ENCODE data around the gene HNF1A. TPM values are rescaled to one million over a fixed set of nuclear protein-coding genes. Genes with fewer than 3 reads are reported as not detected.

The HNF1A gene
- total RNA-seq, 1 donor from 2014 or later, result 15.1 TPM

- Mint-ChIP-seq H3K9me3 (ENCODE audit: low read depth) (no peaks in the 10 kb centered on the region), H3K4me3 (ENCODE audit: low read depth) (no peak overlapping the region), H3K27me3 (peaks cover 6% of the 10 kb centered on the region), H3K4me1 (ENCODE audit: low read depth) (peaks cover 6% of the 10 kb centered on the region), H3K36me3 (ENCODE audit: insufficient read depth) (no peaks in the 10 kb centered on the region), H3K27ac (peak overlapping the region; percentile 15)
- no peak for DNase-seq (ENCODE audit: low spot score, unreplicated experiment)
- no peak for TF ChIP-seq CTCF (IDR thresholded peaks at IDR 0.05; ENCODE audit: unreplicated experiment)
Observed at GRCh38 chr12:121022713-121023112, 44.4 kb downstream of the HNF1A start.

- H3K27me3 Mint-ChIP-seq, result peaks cover 9% of the 10 kb centered on the region
- no peak overlapping the region for H3K27ac Mint-ChIP-seq
- no peak for DNase-seq (ENCODE audit: low spot score, unreplicated experiment)
- no peak for TF ChIP-seq CTCF (IDR thresholded peaks at IDR 0.05; ENCODE audit: unreplicated experiment)
- H3K4me3 Mint-ChIP-seq (ENCODE audit: low read depth), result no peak overlapping the region
- no peaks in the 10 kb centered on the region for H3K36me3 Mint-ChIP-seq (ENCODE audit: insufficient read depth)
- peaks cover 6% of the 10 kb centered on the region for H3K4me1 Mint-ChIP-seq (ENCODE audit: low read depth)
- no peaks in the 10 kb centered on the region for H3K9me3 Mint-ChIP-seq (ENCODE audit: low read depth)
Observed at GRCh38 chr12:121023799-121024198, 45.5 kb downstream of the HNF1A start.

GRCh38 chr12:121025442-121026226 is 47.3 kb downstream of the HNF1A start:
- peak overlapping the region; percentile 62 for H3K27ac Mint-ChIP-seq
- no peak for TF ChIP-seq CTCF (IDR thresholded peaks at IDR 0.05; ENCODE audit: unreplicated experiment)
- no peaks in the 10 kb centered on the region for H3K36me3 Mint-ChIP-seq (ENCODE audit: insufficient read depth)
- no peaks in the 10 kb centered on the region for H3K9me3 Mint-ChIP-seq (ENCODE audit: low read depth)
- peaks cover 9% of the 10 kb centered on the region for H3K27me3 Mint-ChIP-seq
- DNase-seq (ENCODE audit: low spot score, unreplicated experiment), result no peak
- no peak overlapping the region for H3K4me3 Mint-ChIP-seq (ENCODE audit: low read depth)
- peaks cover 6% of the 10 kb centered on the region for H3K4me1 Mint-ChIP-seq (ENCODE audit: low read depth)

- DNase-seq (ENCODE audit: low spot score, unreplicated experiment), result no peak
- TF ChIP-seq CTCF (IDR thresholded peaks at IDR 0.05; ENCODE audit: unreplicated experiment), result peak; percentile 34
- no peak overlapping the region for H3K27ac Mint-ChIP-seq
Observed at GRCh38 chr12:121026274-121027045, 48.1 kb downstream of the HNF1A start.

GRCh38 chr12:121030576-121031212 is 52.4 kb downstream of the HNF1A start:
- peaks cover 6% of the 10 kb centered on the region for H3K4me1 Mint-ChIP-seq (ENCODE audit: low read depth)
- no peak for DNase-seq (ENCODE audit: low spot score, unreplicated experiment)
- H3K36me3 Mint-ChIP-seq (ENCODE audit: insufficient read depth), result no peaks in the 10 kb centered on the region
- no peaks in the 10 kb centered on the region for H3K9me3 Mint-ChIP-seq (ENCODE audit: low read depth)
- H3K27me3 Mint-ChIP-seq, result peaks cover 18% of the 10 kb centered on the region
- TF ChIP-seq CTCF (IDR thresholded peaks at IDR 0.05; ENCODE audit: unreplicated experiment), result no peak
- H3K27ac Mint-ChIP-seq, result no peak overlapping the region
- no peak overlapping the region for H3K4me3 Mint-ChIP-seq (ENCODE audit: low read depth)

More at GRCh38 chr12:121026274-121027045, 48.1 kb downstream of the HNF1A start:
- H3K27me3 Mint-ChIP-seq, result peaks cover 10% of the 10 kb centered on the region
- H3K4me1 Mint-ChIP-seq (ENCODE audit: low read depth), result peaks cover 6% of the 10 kb centered on the region
- no peaks in the 10 kb centered on the region for H3K36me3 Mint-ChIP-seq (ENCODE audit: insufficient read depth)
- no peaks in the 10 kb centered on the region for H3K9me3 Mint-ChIP-seq (ENCODE audit: low read depth)
- H3K4me3 Mint-ChIP-seq (ENCODE audit: low read depth), result no peak overlapping the region
